ENCODE data around the gene IRF4.

The IRF4 gene

DNA sequence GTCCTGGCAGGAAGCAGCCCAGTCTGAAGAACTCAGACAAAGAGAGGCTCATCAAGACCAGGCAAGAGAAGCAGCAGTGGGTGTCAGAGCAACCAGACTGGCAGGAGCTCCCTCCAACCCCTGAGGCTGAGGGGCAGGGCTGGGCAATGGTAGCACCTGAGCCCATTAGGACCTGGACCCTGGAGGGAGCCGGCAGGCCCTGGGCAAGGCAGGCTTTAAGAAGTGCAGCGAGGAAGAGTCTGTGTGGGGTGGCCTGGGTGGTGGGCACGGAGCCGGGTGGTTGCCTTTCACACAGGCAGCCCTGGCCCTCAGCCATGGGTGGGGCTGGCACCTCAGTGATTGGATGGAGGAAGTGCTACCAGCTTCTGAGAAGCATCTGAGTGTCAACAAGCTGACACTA, 33.1 kb upstream of the IRF4 start:
- no peak for DNase-seq (ENCODE audit: low read depth, low spot score)
- in situ Hi-C loops (cut with HindIII; ENCODE audit: low sequenced_read_pairs), result no loop called here
- TF ChIP-seq, protein P1, sequence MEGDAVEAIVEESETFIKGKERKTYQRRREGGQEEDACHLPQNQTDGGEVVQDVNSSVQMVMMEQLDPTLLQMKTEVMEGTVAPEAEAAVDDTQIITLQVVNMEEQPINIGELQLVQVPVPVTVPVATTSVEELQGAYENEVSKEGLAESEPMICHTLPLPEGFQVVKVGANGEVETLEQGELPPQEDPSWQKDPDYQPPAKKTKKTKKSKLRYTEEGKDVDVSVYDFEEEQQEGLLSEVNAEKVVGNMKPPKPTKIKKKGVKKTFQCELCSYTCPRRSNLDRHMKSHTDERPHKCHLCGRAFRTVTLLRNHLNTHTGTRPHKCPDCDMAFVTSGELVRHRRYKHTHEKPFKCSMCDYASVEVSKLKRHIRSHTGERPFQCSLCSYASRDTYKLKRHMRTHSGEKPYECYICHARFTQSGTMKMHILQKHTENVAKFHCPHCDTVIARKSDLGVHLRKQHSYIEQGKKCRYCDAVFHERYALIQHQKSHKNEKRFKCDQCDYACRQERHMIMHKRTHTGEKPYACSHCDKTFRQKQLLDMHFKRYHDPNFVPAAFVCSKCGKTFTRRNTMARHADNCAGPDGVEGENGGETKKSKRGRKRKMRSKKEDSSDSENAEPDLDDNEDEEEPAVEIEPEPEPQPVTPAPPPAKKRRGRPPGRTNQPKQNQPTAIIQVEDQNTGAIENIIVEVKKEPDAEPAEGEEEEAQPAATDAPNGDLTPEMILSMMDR (IDR thresholded peaks at IDR 0.05; ENCODE audit: low read depth, low read length), result no peak
- H3K4me3 ChIP-seq (ENCODE audit: low read depth, low read length), result no peak overlapping the region

DNA sequence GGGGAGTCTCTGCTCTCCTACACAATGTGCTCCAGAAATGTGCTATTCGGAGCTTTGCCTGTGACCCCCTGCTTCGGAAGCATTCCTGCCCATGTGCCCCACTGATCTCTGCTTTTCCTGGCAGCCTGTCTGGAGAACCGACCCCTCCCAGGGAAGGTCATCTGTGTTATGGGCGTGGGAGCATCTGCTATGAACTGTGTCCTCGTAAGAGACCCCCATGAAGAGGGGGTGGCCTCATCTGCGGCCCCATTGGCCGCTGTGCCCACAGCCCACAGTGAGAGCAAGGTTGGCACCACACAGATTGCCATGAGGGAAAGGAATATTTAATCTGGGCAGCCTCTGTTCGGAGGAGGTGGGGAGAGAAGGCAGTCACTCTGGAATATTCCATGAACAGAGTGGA, 32.7 kb upstream of the IRF4 start:
- TF ChIP-seq, protein P1 (IDR thresholded peaks at IDR 0.05; ENCODE audit: low read depth, low read length), result no peak
- no peak overlapping the region for H3K4me3 ChIP-seq (ENCODE audit: low read depth, low read length)
- no peak for DNase-seq (ENCODE audit: low read depth, low spot score)
- in situ Hi-C loops (cut with HindIII; ENCODE audit: low sequenced_read_pairs), result no loop called here

DNA sequence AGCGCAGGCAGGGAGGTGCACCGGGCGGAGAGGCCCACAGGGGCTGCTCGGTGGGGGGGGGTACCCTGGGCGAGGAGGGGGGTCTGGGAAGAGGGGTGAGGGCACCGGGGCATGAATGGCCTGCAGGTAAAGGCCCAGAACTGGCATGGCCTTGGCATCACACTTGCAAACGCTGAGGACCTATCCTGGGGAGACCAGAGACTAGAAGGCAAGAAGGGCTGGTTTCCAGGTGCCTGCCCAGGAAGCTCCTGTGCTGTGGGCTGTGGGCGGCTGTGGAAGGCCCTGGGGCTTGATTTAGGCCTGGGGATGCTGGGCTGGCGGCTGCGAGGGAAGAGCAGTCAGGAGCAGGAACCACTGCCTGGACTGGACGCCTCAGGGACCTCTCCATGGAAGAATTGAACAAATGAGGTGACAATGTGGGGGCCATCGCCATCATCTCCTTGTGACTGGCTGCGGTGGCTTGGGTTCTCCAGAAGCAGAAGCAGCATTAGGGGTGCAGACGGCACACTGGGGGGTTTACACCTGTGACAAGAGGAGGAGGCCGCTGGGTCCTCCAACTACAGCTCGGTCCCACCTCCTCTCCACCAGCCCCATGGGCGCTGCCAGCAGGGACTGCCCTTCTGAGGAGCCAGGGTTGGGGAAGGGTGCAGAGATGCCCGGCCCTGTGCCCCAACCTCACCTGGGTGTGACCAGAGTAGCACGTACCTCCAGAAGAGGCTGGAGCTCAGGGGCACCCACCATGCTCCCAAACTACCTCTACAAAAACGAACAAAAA, 32.1 kb upstream of the IRF4 start:
- no peak overlapping the region for H3K4me3 ChIP-seq (ENCODE audit: low read depth, low read length)
- in situ Hi-C loops (cut with HindIII; ENCODE audit: low sequenced_read_pairs), result no loop called here
- no peak for DNase-seq (ENCODE audit: low read depth, low spot score)
- TF ChIP-seq, protein P1 (IDR thresholded peaks at IDR 0.05; ENCODE audit: low read depth, low read length), result no peak

DNA sequence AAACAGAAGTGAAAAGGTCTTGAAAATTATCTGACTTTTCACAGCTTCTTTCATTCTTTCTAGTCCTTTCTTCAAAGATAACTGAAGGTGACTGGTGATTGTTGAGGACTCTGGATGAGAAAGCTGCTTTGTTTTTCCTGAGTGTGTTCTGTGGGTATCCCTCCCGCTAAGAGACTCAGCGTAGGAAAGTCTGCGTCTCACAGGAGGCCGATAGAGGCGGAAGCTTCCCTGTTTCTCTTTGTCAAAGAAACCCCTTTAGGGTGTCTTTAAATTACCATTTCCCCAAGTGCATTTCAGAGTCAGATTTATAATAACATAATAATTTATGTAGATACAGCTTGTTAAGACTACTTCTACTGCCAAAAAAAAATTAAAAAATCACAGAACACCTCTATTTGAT, 31.2 kb upstream of the IRF4 start:
- DNase-seq (ENCODE audit: low read depth, low spot score), result no peak
- no peak overlapping the region for H3K4me3 ChIP-seq (ENCODE audit: low read depth, low read length)
- TF ChIP-seq, protein P1 (IDR thresholded peaks at IDR 0.05; ENCODE audit: low read depth, low read length), result no peak
- in situ Hi-C loops (cut with HindIII; ENCODE audit: low sequenced_read_pairs), result no loop called here

DNA sequence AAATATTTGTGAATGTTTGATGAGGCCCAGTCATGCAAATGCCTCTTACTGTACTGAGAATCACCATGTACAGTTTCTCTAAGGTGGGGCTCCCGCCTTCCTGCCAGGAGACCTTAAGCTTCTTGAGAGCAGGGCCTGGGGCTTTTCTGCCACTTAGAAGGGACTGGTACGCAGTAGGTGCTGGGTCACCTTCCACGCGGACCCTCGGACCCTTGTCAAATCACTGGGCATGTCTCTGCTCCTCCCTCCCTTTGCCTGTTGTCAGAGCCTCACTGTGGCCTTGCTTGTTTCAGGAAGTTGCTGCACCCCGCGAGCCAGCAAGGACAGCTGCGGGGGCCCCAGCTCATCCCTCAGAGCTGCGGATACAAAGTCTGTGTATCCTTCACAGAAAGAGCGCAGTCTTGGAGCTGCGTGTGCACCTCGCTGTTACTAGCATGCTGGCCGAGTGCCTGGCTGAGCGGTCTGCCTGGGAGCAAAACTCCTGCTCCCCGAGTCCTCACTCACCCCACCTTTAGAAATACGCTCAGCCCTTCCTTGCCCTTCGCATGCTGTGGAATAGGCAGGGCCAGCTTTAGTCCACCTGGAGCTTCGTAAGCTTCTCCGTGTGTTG, 30.7 kb upstream of the IRF4 start:
- H3K4me3 ChIP-seq (ENCODE audit: low read depth, low read length), result no peak overlapping the region
- TF ChIP-seq, protein P1 (IDR thresholded peaks at IDR 0.05; ENCODE audit: low read depth, low read length), result no peak
- in situ Hi-C loops (cut with HindIII; ENCODE audit: low sequenced_read_pairs), result no loop called here
- DNase-seq (ENCODE audit: low read depth, low spot score), result no peak

DNA sequence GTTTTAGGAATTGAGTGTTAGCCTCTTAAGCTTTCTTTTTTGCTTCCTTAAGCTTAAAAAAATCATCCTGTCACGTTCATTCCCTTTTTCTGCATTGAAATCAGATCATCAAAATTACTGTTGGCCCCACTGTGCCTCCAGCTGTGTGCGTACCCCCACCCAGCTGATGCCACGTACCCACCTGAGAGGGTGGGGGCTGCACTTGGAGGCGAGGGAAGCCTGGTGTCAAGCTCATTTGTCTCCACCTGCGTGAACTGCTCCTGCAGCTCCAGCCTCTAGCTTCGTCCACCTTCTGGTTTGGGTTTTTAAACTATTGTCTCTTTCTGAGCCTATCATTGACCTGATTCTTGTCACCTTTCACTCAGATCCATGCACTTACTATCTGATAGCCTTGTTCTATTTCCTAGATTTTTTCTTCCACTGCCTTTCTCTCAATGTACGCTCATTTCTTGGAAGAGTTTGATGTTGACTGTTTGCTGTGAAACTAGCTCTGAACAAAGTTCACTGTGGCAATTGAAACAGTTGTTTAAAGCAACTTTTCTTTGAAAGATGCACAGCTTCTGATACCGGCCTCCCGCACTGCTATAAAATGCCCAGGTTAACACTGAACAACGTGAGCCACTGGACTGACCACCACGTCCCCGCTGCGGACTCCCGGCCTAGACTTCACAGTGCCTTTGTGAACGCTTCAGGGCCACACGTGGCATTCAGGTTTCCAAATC, 30.0 kb upstream of the IRF4 start:
- no peak for DNase-seq (ENCODE audit: low read depth, low spot score)
- TF ChIP-seq, protein P1 (IDR thresholded peaks at IDR 0.05; ENCODE audit: low read depth, low read length), result no peak
- in situ Hi-C loops (cut with HindIII; ENCODE audit: low sequenced_read_pairs), result no loop called here
- H3K4me3 ChIP-seq (ENCODE audit: low read depth, low read length), result no peak overlapping the region

Measured in astrocyte of the spinal cord (primary cell).